A673 (cell line): ENCODE measurements around the gene EDIL3. TPM values are rescaled to one million over a fixed set of nuclear protein-coding genes. Genes with fewer than 3 reads are reported as not detected.

Source experiments
- BruUV-seq: library from RNA; stranded (reverse); fragments of 400-500 nt; replicated peaks from 2 replicates; lab custom pipeline; 2021; lab: Mats Ljungman, UMichigan
- CTCF ChIA-PET: fragments of 300-600 bp; sonication (Branson Sonifier 250); formaldehyde crosslinking; loops from one replicate; lab custom pipeline; 2022; ENCODE audit warnings: antibody characterized with exemption; lab: Charles Lee
- POLR2A ChIA-PET: fragments of 300-600 bp; sonication (Branson Sonifier 250); formaldehyde crosslinking; loops from one replicate; lab custom pipeline; 2022; ENCODE audit warnings: antibody characterized with exemption; ENCODE audit not compliant: low non-redundant PET; lab: Charles Lee
- DNase-seq: peaks from one replicate; pipeline ENCODE4 v3.0.0-alpha.2; 2015; ENCODE audit warnings: low spot score
- H3K27ac ChIP-seq: fragments of 200-600 bp; sonication (generic); 2 replicates; pipeline ENCODE4 v1.5.1; 2016; ENCODE audit warnings: mixed run types, low read depth, mild to moderate bottlenecking, mixed read lengths, antibody characterized with exemption, low read length; ENCODE audit not compliant: poor library complexity, severe bottlenecking
- H3K27me3 ChIP-seq: fragments of 200-600 bp; sonication (generic); replicated peaks from 2 replicates; pipeline ENCODE4 v1.6.1; 2017; ENCODE audit warnings: mixed run types, low read depth, mild to moderate bottlenecking, mixed read lengths, antibody characterized with exemption, low read length; ENCODE audit not compliant: insufficient read depth, poor library complexity
- H3K36me3 ChIP-seq: fragments of 200-600 bp; sonication (generic); 2 replicates; pipeline ENCODE4 v1.6.1; 2016; ENCODE audit warnings: mixed run types, mild to moderate bottlenecking, mixed read lengths, antibody characterized with exemption, low read length; ENCODE audit not compliant: insufficient read depth, poor library complexity, severe bottlenecking
- H3K4me1 ChIP-seq: fragments of 200-600 bp; sonication (generic); 2 replicates; pipeline ENCODE4 v1.6.1; 2017; ENCODE audit warnings: mixed run types, mild to moderate bottlenecking, mixed read lengths, antibody characterized with exemption, low read length; ENCODE audit not compliant: insufficient read depth, poor library complexity, severe bottlenecking
- H3K4me3 ChIP-seq: fragments of 200-600 bp; sonication (generic); 2 replicates; pipeline ENCODE4 v1.5.1; 2016; ENCODE audit warnings: low read depth, mixed run types, mild to moderate bottlenecking, mixed read lengths, low read length; ENCODE audit not compliant: poor library complexity, severe bottlenecking
- H3K9me3 ChIP-seq: fragments of 200-600 bp; sonication (generic); 2 replicates; pipeline ENCODE4 v1.6.1; 2016; ENCODE audit warnings: mixed run types, low read depth, mild to moderate bottlenecking, mixed read lengths, antibody characterized with exemption, low read length; ENCODE audit not compliant: poor library complexity, severe bottlenecking
- EZH2 ChIP-seq: fragments of 200-600 bp; sonication (generic); IDR thresholded peaks from 2 replicates; pipeline ENCODE4 v1.6.1; 2017; ENCODE audit warnings: borderline replicate concordance, low read depth, mild to moderate bottlenecking, mixed read lengths, antibody characterized with exemption, low read length; ENCODE audit not compliant: poor library complexity, severe bottlenecking
- intact Hi-C: fragments of 100-400 bp; cut with micrococcal nuclease; formaldehyde crosslinking; loops from one replicate; pipeline ENCODE4 v1.10.0; 2022; ENCODE audit not compliant: unreplicated experiment
- total RNA-seq: library from RNA; stranded (reverse); gene quantifications from 2 replicates; pipeline ENCODE4 v1.2.3, GENCODE V29; 2021
- TF ChIP-seq, protein P1 (sequence below): fragments of 300-800, 200-600 bp; sonication (generic); conservative IDR thresholded peaks from 2 replicates; pipeline ENCODE4 v1.5.1; 2017; ENCODE audit warnings: low read depth, mild to moderate bottlenecking, antibody characterized with exemption, low read length, moderate library complexity, mixed read lengths

Gene EDIL3
- total RNA-seq, 1 experiment from 2014 or later, result 4.6 TPM

DNA sequence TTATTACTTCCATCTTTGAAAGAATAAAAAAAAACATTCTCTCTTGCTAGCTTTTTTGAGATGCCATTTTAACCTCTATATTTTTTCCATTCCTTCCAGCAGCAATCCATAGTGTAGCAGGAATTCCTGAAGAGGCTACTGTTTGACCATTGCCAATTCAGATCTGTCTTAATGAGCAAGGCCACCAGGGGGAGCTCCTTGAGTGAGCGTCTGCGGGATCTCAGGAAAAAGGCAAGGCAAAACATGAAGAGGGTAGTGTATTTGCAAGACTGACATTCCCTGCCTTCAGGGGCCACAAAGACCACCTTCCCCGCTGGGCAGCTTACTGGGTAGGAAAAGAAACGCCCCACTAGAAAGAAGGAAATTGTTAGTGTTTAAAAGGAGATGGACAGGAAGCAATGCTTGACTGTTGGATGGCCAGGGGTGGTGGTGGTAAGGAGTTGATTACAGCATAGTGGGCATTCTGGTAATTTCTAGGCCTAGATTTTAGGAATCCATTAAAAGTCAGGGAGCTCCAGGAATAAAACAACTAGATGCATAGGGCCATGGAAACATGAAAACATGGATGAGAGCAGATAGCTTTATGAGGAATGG is 457.4 kb downstream of the EDIL3 start:
- Histone ChIP-seq H3K27ac (no peak overlapping the region), H3K9me3 (no peaks in the 10 kb centered on the region), H3K27me3 (no peaks in the 10 kb centered on the region), H3K4me1 (no peaks in the 10 kb centered on the region), H3K4me3 (no peak overlapping the region), H3K36me3 (no peaks in the 10 kb centered on the region)
- no peak for TF ChIP-seq EZH2
- TF ChIP-seq, protein P1, sequence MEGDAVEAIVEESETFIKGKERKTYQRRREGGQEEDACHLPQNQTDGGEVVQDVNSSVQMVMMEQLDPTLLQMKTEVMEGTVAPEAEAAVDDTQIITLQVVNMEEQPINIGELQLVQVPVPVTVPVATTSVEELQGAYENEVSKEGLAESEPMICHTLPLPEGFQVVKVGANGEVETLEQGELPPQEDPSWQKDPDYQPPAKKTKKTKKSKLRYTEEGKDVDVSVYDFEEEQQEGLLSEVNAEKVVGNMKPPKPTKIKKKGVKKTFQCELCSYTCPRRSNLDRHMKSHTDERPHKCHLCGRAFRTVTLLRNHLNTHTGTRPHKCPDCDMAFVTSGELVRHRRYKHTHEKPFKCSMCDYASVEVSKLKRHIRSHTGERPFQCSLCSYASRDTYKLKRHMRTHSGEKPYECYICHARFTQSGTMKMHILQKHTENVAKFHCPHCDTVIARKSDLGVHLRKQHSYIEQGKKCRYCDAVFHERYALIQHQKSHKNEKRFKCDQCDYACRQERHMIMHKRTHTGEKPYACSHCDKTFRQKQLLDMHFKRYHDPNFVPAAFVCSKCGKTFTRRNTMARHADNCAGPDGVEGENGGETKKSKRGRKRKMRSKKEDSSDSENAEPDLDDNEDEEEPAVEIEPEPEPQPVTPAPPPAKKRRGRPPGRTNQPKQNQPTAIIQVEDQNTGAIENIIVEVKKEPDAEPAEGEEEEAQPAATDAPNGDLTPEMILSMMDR, result peak; percentile 88
- intact Hi-C loops, result no loop called here
- peak; percentile 66 for DNase-seq
- POLR2A ChIA-PET, result no interaction called here
- no TSS peak for BruUV-seq
- CTCF ChIA-PET, result no interaction called here

DNA sequence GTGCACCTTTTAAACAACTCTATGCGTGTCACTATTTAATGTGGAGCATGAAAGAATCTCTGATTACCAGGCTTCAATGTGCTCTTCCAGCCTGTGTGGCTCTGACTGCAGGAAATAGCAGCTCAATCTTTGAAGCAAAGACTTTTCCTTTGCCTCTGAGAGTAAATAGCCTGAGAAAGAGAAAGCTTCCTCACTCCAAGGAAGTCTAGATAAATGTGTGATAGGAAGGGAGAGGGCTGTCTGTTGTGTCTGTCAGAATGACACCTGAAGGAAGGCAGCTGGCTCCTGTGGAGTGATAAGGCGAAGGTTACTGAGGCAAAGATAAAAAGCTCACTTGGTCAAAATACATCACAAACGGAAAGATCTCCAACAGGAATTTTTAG is 458.7 kb downstream of the EDIL3 start:
- intact Hi-C loops, result no loop called here
- TF ChIP-seq, protein P1, result no peak
- TF ChIP-seq EZH2, result no peak
- POLR2A ChIA-PET, result no interaction called here
- Histone ChIP-seq H3K4me1 (no peaks in the 10 kb centered on the region), H3K9me3 (no peaks in the 10 kb centered on the region), H3K4me3 (no peak overlapping the region), H3K36me3 (no peaks in the 10 kb centered on the region), H3K27me3 (no peaks in the 10 kb centered on the region), H3K27ac (no peak overlapping the region)
- CTCF ChIA-PET, result no interaction called here
- BruUV-seq, result no TSS peak
- no peak for DNase-seq

- no peak overlapping the region for H3K27ac ChIP-seq
- H3K4me3 ChIP-seq, result no peak overlapping the region
- DNase-seq, result no peak
- H3K27me3 ChIP-seq, result no peaks in the 10 kb centered on the region
- TF ChIP-seq, protein P1, result no peak
- no peak for TF ChIP-seq EZH2
- H3K9me3 ChIP-seq, result no peaks in the 10 kb centered on the region
- ChIA-PET CTCF (no interaction called here), POLR2A (no interaction called here)
- intact Hi-C loops, result no loop called here
- no peaks in the 10 kb centered on the region for H3K36me3 ChIP-seq
- BruUV-seq, result no TSS peak
- no peaks in the 10 kb centered on the region for H3K4me1 ChIP-seq
Observed at GRCh38 chr5:83925321-83925954, 459.2 kb downstream of the EDIL3 start.
